Right lobe of liver (tissue), 4 donors: ENCODE measurements around the gene CPNE7.

Source experiments
- POLR2A ChIP-seq: fragments of 450-650 bp; IDR thresholded peaks from one replicate; pipeline ENCODE4 v1.6.1; 2017; ENCODE audit warnings: antibody characterized with exemption, mild to moderate bottlenecking
- TF ChIP-seq, protein P1 (sequence below), 4 donors: fragments of 200-600 bp in 3 of 4; fragments of 450-650 bp in 1 of 4; IDR thresholded peaks; one replicate each; pipeline versions ENCODE4 v1.5.1 to v1.8.0; 2016 to 2022; ENCODE audit warnings: antibody characterized with exemption in 4 of 4, mild to moderate bottlenecking in 2 of 4
- donor health status: DM: no; HTN: no; CAD: no.
- donor health status: DM: no; HTN: no; CAD: no.
- donor health status: DM: no; HTN: yes; CAD: no.

DNA sequence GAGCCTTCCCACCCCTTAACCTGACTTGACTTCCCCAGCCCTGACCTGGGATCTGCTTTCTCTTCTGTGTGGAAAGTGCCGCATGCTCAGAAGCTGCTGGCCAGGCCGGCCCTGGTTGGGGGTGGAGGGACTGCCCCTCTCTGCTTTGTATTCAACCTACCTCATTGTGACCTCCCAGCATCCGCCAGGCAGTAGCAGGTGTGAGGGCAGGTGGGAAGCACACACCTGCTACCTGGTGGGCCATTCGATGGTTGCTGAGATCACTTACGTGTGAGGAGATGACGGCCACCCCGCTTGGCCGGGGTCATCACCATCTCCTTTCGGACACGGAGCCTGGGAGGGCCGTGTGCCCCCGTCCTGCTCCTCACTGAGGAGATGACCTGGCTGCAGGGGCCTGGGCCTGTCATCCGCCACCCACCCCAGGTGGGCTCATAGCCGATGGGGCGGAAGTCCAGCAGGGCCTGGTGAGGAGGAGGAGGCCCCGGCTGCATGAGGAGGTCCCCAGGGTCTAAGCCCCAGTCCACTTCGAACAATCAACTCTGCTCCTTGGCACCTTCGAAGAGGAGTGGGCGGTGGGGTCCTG is 7.1 kb downstream of the CPNE7 start:
- TF ChIP-seq, protein P1, sequence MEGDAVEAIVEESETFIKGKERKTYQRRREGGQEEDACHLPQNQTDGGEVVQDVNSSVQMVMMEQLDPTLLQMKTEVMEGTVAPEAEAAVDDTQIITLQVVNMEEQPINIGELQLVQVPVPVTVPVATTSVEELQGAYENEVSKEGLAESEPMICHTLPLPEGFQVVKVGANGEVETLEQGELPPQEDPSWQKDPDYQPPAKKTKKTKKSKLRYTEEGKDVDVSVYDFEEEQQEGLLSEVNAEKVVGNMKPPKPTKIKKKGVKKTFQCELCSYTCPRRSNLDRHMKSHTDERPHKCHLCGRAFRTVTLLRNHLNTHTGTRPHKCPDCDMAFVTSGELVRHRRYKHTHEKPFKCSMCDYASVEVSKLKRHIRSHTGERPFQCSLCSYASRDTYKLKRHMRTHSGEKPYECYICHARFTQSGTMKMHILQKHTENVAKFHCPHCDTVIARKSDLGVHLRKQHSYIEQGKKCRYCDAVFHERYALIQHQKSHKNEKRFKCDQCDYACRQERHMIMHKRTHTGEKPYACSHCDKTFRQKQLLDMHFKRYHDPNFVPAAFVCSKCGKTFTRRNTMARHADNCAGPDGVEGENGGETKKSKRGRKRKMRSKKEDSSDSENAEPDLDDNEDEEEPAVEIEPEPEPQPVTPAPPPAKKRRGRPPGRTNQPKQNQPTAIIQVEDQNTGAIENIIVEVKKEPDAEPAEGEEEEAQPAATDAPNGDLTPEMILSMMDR (IDR thresholded peaks at IDR 0.05), result no peak
- TF ChIP-seq POLR2A, result no peak
